Activated naive CD8-positive, alpha-beta T cell treated with anti-CD3 and anti-CD28 coated beads for 36 hours (primary cell): ENCODE results near the gene DAND5. TPM values are rescaled to one million over a fixed set of nuclear protein-coding genes. Genes with fewer than 3 reads are reported as not detected.
"Not testable (repeated sequence)": the region's sequence is repeated elsewhere in the genome, so short reads cannot be mapped to it uniquely, and the experiment has no call there.

ENCODE experiments used
- DNase-seq: peaks from one replicate; pipeline ENCODE4 v3.0.0; 2021
- H3K27ac Mint-ChIP-seq: one replicate; pipeline ENCODE4 v1.8.0; 2022; ENCODE audit warnings: mild to moderate bottlenecking, moderate library complexity, mixed read lengths
- H3K27me3 Mint-ChIP-seq: one replicate; pipeline ENCODE4 v1.8.0; 2022; ENCODE audit warnings: mild to moderate bottlenecking, mixed read lengths
- H3K36me3 Mint-ChIP-seq: one replicate; pipeline ENCODE4 v1.8.0; 2021; ENCODE audit warnings: mild to moderate bottlenecking, mixed read lengths
- H3K4me1 Mint-ChIP-seq: one replicate; pipeline ENCODE4 v1.8.0; 2021; ENCODE audit warnings: mixed read lengths
- H3K4me3 Mint-ChIP-seq: one replicate; pipeline ENCODE4 v1.8.0; 2022; ENCODE audit warnings: mild to moderate bottlenecking, moderate library complexity, mixed read lengths
- H3K9me3 Mint-ChIP-seq: one replicate; pipeline ENCODE4 v1.8.0; 2022; ENCODE audit warnings: mixed read lengths
- total RNA-seq, 2 experiments: library from RNA; stranded (reverse); gene quantifications; one replicate each; pipeline ENCODE4 v1.2.3, GENCODE V29; 2021

DAND5 gene
- total RNA-seq, 2 experiments from 2014 or later: not detected

GRCh38 chr19:12974301-12975220 is 5.2 kb downstream of the DAND5 start:
- Mint-ChIP-seq H3K27me3 (peaks cover 17% of the 10 kb centered on the region), H3K27ac (no peak overlapping the region), H3K36me3 (no peaks in the 10 kb centered on the region), H3K4me3 (no peak overlapping the region), H3K9me3 (no peaks in the 10 kb centered on the region), H3K4me1 (peaks cover 4% of the 10 kb centered on the region)
- DNase-seq: no peak

- Mint-ChIP-seq H3K9me3 (no peaks in the 10 kb centered on the region), H3K36me3 (no peaks in the 10 kb centered on the region), H3K27ac (no peak overlapping the region), H3K4me1 (peaks cover under 1% of the 10 kb centered on the region), H3K27me3 (peaks cover 17% of the 10 kb centered on the region), H3K4me3 (no peak overlapping the region)
- no peak for DNase-seq
These were observed 5.9 kb downstream of the DAND5 start for GRCh38 chr19:12975221-12975741.

- not testable (repeated sequence) for H3K4me3 Mint-ChIP-seq, H3K36me3 Mint-ChIP-seq, H3K27ac Mint-ChIP-seq, DNase-seq, H3K9me3 Mint-ChIP-seq, H3K4me1 Mint-ChIP-seq
- H3K27me3 Mint-ChIP-seq: peaks cover 17% of the 10 kb centered on the region
These were observed 6.7 kb downstream of the DAND5 start for GRCh38 chr19:12976109-12976508.

GRCh38 chr19:12979974-12980373 is 10.6 kb downstream of the DAND5 start:
- Mint-ChIP-seq H3K4me3 (no peak overlapping the region), H3K4me1 (no peaks in the 10 kb centered on the region), H3K9me3 (no peaks in the 10 kb centered on the region), H3K27me3 (peaks cover 17% of the 10 kb centered on the region), H3K36me3 (no peaks in the 10 kb centered on the region), H3K27ac (no peak overlapping the region)
- no peak for DNase-seq

- peaks cover 10% of the 10 kb centered on the region for H3K27me3 Mint-ChIP-seq
- H3K9me3 Mint-ChIP-seq: no peaks in the 10 kb centered on the region
- no peak overlapping the region for H3K27ac Mint-ChIP-seq
- no peak overlapping the region for H3K4me3 Mint-ChIP-seq
- DNase-seq: no peak
- no peaks in the 10 kb centered on the region for H3K4me1 Mint-ChIP-seq
- no peaks in the 10 kb centered on the region for H3K36me3 Mint-ChIP-seq
These were observed 13.3 kb downstream of the DAND5 start for GRCh38 chr19:12982648-12983047.

- no peaks in the 10 kb centered on the region for H3K4me1 Mint-ChIP-seq
- no peak for DNase-seq
- H3K4me3 Mint-ChIP-seq: no peak overlapping the region
- H3K27ac Mint-ChIP-seq: no peak overlapping the region
- H3K36me3 Mint-ChIP-seq: no peaks in the 10 kb centered on the region
- H3K9me3 Mint-ChIP-seq: no peaks in the 10 kb centered on the region
- H3K27me3 Mint-ChIP-seq: peaks cover 6% of the 10 kb centered on the region
These were observed 13.7 kb downstream of the DAND5 start for GRCh38 chr19:12983091-12983490.

- peaks cover 4% of the 10 kb centered on the region for H3K27me3 Mint-ChIP-seq
- peak; percentile 87 for DNase-seq
- H3K4me1 Mint-ChIP-seq: no peaks in the 10 kb centered on the region
- no peak overlapping the region for H3K4me3 Mint-ChIP-seq
- no peaks in the 10 kb centered on the region for H3K9me3 Mint-ChIP-seq
- H3K27ac Mint-ChIP-seq: no peak overlapping the region
- H3K36me3 Mint-ChIP-seq: no peaks in the 10 kb centered on the region
These were observed 14.3 kb downstream of the DAND5 start for GRCh38 chr19:12983542-12984142.

- DNase-seq: no peak
- H3K4me3 Mint-ChIP-seq: no peak overlapping the region
- no peaks in the 10 kb centered on the region for H3K9me3 Mint-ChIP-seq
These were observed 14.8 kb downstream of the DAND5 start for GRCh38 chr19:12984143-12984627.

GRCh38 chr19:12984683-12985048 is 15.3 kb downstream of the DAND5 start:
- Mint-ChIP-seq H3K27me3 (peaks cover 4% of the 10 kb centered on the region), H3K27ac (no peak overlapping the region), H3K36me3 (no peaks in the 10 kb centered on the region), H3K4me1 (no peaks in the 10 kb centered on the region), H3K9me3 (no peaks in the 10 kb centered on the region), H3K4me3 (no peak overlapping the region)
- no peak for DNase-seq

More at GRCh38 chr19:12984143-12984627, 14.8 kb downstream of the DAND5 start:
- Mint-ChIP-seq H3K36me3 (no peaks in the 10 kb centered on the region), H3K27me3 (peaks cover 4% of the 10 kb centered on the region), H3K4me1 (no peaks in the 10 kb centered on the region), H3K27ac (no peak overlapping the region)

GRCh38 chr19:12985049-12985776 is 15.8 kb downstream of the DAND5 start:
- no peaks in the 10 kb centered on the region for H3K9me3 Mint-ChIP-seq

GRCh38 chr19:12986726-12987125 is 17.4 kb downstream of the DAND5 start:
- Mint-ChIP-seq H3K27me3 (peaks cover 4% of the 10 kb centered on the region), H3K36me3 (no peaks in the 10 kb centered on the region), H3K27ac (no peak overlapping the region), H3K4me1 (no peaks in the 10 kb centered on the region), H3K9me3 (no peaks in the 10 kb centered on the region), H3K4me3 (no peak overlapping the region)
- no peak for DNase-seq

More at GRCh38 chr19:12985049-12985776, 15.8 kb downstream of the DAND5 start:
- DNase-seq: no peak
- H3K36me3 Mint-ChIP-seq: no peaks in the 10 kb centered on the region
- H3K4me1 Mint-ChIP-seq: no peaks in the 10 kb centered on the region
- peaks cover 4% of the 10 kb centered on the region for H3K27me3 Mint-ChIP-seq
- no peak overlapping the region for H3K27ac Mint-ChIP-seq
- no peak overlapping the region for H3K4me3 Mint-ChIP-seq

GRCh38 chr19:12987190-12987589 is 17.8 kb downstream of the DAND5 start:
- no peak for DNase-seq
- peaks cover 4% of the 10 kb centered on the region for H3K27me3 Mint-ChIP-seq
- H3K4me3 Mint-ChIP-seq: no peak overlapping the region
- no peak overlapping the region for H3K27ac Mint-ChIP-seq
- no peaks in the 10 kb centered on the region for H3K4me1 Mint-ChIP-seq
- no peaks in the 10 kb centered on the region for H3K9me3 Mint-ChIP-seq
- H3K36me3 Mint-ChIP-seq: no peaks in the 10 kb centered on the region

- Mint-ChIP-seq H3K4me1 (no peaks in the 10 kb centered on the region), H3K9me3 (no peaks in the 10 kb centered on the region)
- no peak for DNase-seq
These were observed 18.4 kb downstream of the DAND5 start for GRCh38 chr19:12987781-12988180.

GRCh38 chr19:12990431-12990830 is 21.1 kb downstream of the DAND5 start:
- no peak for DNase-seq
- Mint-ChIP-seq H3K36me3 (no peaks in the 10 kb centered on the region), H3K4me3 (no peak overlapping the region), H3K27me3 (peaks cover 4% of the 10 kb centered on the region), H3K27ac (no peak overlapping the region), H3K4me1 (peaks cover 5% of the 10 kb centered on the region), H3K9me3 (no peaks in the 10 kb centered on the region)

More at GRCh38 chr19:12987781-12988180, 18.4 kb downstream of the DAND5 start:
- Mint-ChIP-seq H3K36me3 (no peaks in the 10 kb centered on the region), H3K4me3 (no peak overlapping the region), H3K27ac (no peak overlapping the region), H3K27me3 (peaks cover 4% of the 10 kb centered on the region)

- no peaks in the 10 kb centered on the region for H3K9me3 Mint-ChIP-seq
- H3K36me3 Mint-ChIP-seq: no peaks in the 10 kb centered on the region
- no peak for DNase-seq
- H3K27me3 Mint-ChIP-seq: peaks cover 4% of the 10 kb centered on the region
- H3K4me3 Mint-ChIP-seq: no peak overlapping the region
- no peak overlapping the region for H3K27ac Mint-ChIP-seq
- H3K4me1 Mint-ChIP-seq: peaks cover 5% of the 10 kb centered on the region
These were observed 21.5 kb downstream of the DAND5 start for GRCh38 chr19:12990853-12991252.
